ENCODE results near the gene FABP6. TPM values are rescaled to one million over a fixed set of nuclear protein-coding genes. Genes with fewer than 3 reads are reported as not detected.
"Not testable (repeated sequence)": the region's sequence is repeated elsewhere in the genome, so short reads cannot be mapped to it uniquely, and the experiment has no call there.

The FABP6 gene
- total RNA-seq, 1 experiment from 2014 or later, result 5.7 TPM

DNA sequence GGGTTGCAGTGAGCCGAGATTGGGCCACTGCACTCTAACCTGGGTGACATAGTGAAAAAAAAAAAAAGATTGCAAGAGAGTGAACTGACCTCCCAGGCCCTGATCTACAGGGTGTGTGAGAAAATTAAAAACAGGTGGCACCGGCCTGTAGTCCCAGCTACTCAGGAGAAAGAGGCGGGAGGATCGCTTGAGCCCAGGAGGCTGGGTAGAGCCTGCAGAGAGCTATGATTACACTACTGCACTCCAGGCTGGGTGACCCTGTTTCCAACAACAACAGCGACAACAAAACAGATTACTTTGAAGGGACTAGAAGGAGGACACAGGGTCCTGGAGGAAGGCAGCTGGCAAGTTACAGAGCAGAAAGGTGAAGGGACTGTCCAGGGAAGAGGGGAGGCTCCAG lies 42.2 kb upstream of the FABP6 start:
- no peaks in the 10 kb centered on the region for H3K9me3 ChIP-seq (ENCODE audit: insufficient read depth, low read depth)
- H3K79me2 ChIP-seq (ENCODE audit: low read depth), result no peaks in the 10 kb centered on the region
- 0 out of 2 replicates have a peak, but pooled peaks cover 12% of the 10 kb centered on the region for H3K4me1 ChIP-seq (replicated peaks; ENCODE audit: insufficient read depth)
- no peak overlapping the region for H2AFZ ChIP-seq
- TF ChIP-seq, protein P1, sequence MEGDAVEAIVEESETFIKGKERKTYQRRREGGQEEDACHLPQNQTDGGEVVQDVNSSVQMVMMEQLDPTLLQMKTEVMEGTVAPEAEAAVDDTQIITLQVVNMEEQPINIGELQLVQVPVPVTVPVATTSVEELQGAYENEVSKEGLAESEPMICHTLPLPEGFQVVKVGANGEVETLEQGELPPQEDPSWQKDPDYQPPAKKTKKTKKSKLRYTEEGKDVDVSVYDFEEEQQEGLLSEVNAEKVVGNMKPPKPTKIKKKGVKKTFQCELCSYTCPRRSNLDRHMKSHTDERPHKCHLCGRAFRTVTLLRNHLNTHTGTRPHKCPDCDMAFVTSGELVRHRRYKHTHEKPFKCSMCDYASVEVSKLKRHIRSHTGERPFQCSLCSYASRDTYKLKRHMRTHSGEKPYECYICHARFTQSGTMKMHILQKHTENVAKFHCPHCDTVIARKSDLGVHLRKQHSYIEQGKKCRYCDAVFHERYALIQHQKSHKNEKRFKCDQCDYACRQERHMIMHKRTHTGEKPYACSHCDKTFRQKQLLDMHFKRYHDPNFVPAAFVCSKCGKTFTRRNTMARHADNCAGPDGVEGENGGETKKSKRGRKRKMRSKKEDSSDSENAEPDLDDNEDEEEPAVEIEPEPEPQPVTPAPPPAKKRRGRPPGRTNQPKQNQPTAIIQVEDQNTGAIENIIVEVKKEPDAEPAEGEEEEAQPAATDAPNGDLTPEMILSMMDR (conservative IDR thresholded peaks at IDR 0.05), result no peak
- TF ChIP-seq EZH2 (IDR thresholded peaks at IDR 0.05; ENCODE audit: low read depth), result no peak
- H3K9me2 ChIP-seq (ENCODE audit: insufficient read depth), result no peaks in the 10 kb centered on the region
- peaks cover 13% of the 10 kb centered on the region for H3F3A ChIP-seq (ENCODE audit: insufficient read depth, low read depth)
- no peaks in the 10 kb centered on the region for H3K36me3 ChIP-seq (ENCODE audit: low read depth)
- H4K20me1 ChIP-seq (ENCODE audit: insufficient read depth), result no peaks in the 10 kb centered on the region
- ChIA-PET CTCF (interaction anchor here (0.6 kb wide), 1 partner anchor 80 kb away, joined by 8 read pairs; no protein-coding TSS in a partner anchor), POLR2A (ENCODE audit: unreplicated experiment) (interaction anchor here (0.6 kb wide), 1 partner anchor 234 kb away, joined by 7 read pairs; the partner anchor contains the start of gene PTTG1)
- intact Hi-C loops (cut with micrococcal nuclease; ENCODE audit: unreplicated experiment), result no loop called here
- DNase-seq, result no peak
- BruUV-seq (replicated peaks), result no TSS peak
- H3K4me2 ChIP-seq, result no peak overlapping the region
- no peaks in the 10 kb centered on the region for H3K27me3 ChIP-seq (ENCODE audit: insufficient read depth, low read depth)
- no peak overlapping the region for H3K4me3 ChIP-seq
- no peak overlapping the region for H3K27ac ChIP-seq

DNA sequence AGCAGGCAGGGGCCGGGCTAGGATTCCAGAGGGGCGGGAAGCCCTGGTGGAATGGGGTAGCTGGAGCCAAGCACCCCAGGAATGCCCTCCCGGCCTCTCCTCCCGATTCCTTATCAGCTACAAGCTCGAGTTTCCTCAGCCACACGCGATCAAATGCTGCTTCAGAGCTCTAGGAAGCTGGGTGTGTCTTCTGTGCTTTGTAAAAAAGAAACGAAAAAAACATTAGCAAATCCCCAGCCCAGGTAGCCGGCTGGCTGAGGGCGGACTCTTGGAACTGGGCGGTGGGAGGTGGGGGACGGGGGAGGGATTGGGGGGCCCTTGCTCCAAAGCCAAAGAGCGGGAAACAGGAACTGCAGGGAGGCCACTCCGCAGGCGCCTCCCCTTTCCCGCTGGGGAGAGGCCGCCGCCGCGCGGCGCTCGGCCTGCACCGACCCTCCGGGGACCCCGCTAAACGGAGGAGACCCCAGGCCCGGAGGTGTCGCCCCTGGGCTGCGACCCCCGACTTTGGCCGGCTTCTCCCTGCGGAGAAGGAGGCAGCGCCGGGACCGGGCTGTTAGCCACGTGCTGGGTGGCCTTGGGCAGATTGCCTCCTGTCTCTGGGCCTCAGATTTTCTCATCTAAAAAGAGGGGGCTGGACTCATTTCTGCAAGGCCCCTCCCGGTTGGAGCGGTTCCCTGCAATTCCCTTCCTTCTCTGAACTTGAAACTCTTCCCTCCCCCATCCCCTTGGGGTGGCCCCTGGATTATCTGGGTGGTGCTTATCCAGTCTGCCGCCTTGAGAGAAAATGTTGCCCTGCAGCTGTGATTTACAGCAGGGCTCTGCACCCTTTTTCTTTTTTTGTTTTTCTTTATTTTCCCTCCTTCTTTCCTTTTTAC lies 40.9 kb upstream of the FABP6 start:
- POLR2A ChIA-PET (ENCODE audit: unreplicated experiment), result interaction anchor here (0.6 to 1.3 kb wide), 5 partner anchors 23 to 164 kb away, joined by 4 to 14 read pairs (median 5); no protein-coding TSS in a partner anchor
- H2AFZ ChIP-seq, result peak overlapping the region; percentile 82
- H3K9me2 ChIP-seq (ENCODE audit: insufficient read depth), result no peaks in the 10 kb centered on the region
- BruUV-seq (replicated peaks), result TSS peak; percentile 84
- intact Hi-C loops (cut with micrococcal nuclease; ENCODE audit: unreplicated experiment), result loop anchor here (1.0 to 2.0 kb wide), 3 partner anchors 23 to 69 kb away; partner anchors contain the start of gene PWWP2A
- H3K4me1 ChIP-seq (replicated peaks; ENCODE audit: insufficient read depth), result 0 out of 2 replicates have a peak, but pooled peaks cover 12% of the 10 kb centered on the region
- no peaks in the 10 kb centered on the region for H3K27me3 ChIP-seq (ENCODE audit: insufficient read depth, low read depth)
- CTCF ChIA-PET, result interaction anchor here (0.5 to 0.7 kb wide), 6 partner anchors 29 to 1598 kb away, joined by 3 to 11 read pairs (median 4); partner anchors contain the start of gene PWWP2A
- H3K4me2 ChIP-seq, result peak overlapping the region; percentile 87
- no peaks in the 10 kb centered on the region for H3K79me2 ChIP-seq (ENCODE audit: low read depth)
- peaks cover 13% of the 10 kb centered on the region for H3F3A ChIP-seq (ENCODE audit: insufficient read depth, low read depth)
- peak; percentile 78 to 92 for DNase-seq
- peak overlapping the region; percentile 57; the same call in 1 of the 2 replicates for H3K4me3 ChIP-seq
- H3K36me3 ChIP-seq (ENCODE audit: low read depth), result no peaks in the 10 kb centered on the region
- TF ChIP-seq, protein P1 (conservative IDR thresholded peaks at IDR 0.05), result no peak
- no peak for TF ChIP-seq EZH2 (IDR thresholded peaks at IDR 0.05; ENCODE audit: low read depth)
- H3K27ac ChIP-seq, result 0 out of 2 replicates have a peak overlapping the region, but pooled peaks have one; percentile 29
- no peaks in the 10 kb centered on the region for H3K9me3 ChIP-seq (ENCODE audit: insufficient read depth, low read depth)
- H4K20me1 ChIP-seq (ENCODE audit: insufficient read depth), result no peaks in the 10 kb centered on the region

DNA sequence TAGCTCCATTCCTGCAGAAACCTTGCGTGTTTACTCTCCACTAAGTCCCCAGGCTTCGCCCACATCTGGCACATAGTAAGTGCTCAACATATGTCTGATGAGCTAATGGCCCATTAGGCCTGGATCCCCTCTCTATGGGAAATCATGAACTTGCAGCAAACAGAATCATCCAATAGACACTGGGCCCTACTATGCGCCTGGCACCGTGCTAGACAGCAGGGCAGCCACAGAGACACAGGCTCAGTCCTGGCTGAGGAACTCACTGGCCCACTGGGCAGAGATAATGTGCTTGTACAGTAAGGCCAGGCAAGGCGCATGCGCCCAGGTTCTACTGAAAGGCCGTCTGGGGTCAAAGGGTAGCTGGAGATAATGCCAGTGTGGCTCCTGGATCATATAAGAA lies 36.9 kb upstream of the FABP6 start:
- no peaks in the 10 kb centered on the region for H3K79me2 ChIP-seq (ENCODE audit: low read depth)
- H3K4me2 ChIP-seq, result no peak overlapping the region
- no peak for DNase-seq
- no peak overlapping the region for H3K4me3 ChIP-seq
- H3K4me1 ChIP-seq (replicated peaks; ENCODE audit: insufficient read depth), result 0 out of 2 replicates have a peak, but pooled peaks cover 12% of the 10 kb centered on the region
- no peaks in the 10 kb centered on the region for H3K9me3 ChIP-seq (ENCODE audit: insufficient read depth, low read depth)
- CTCF ChIA-PET, result interaction anchor here (0.7 kb wide), 1 partner anchor 28 kb away, joined by 3 read pairs; no protein-coding TSS in a partner anchor
- no peaks in the 10 kb centered on the region for H3K27me3 ChIP-seq (ENCODE audit: insufficient read depth, low read depth)
- H3K36me3 ChIP-seq (ENCODE audit: low read depth), result no peaks in the 10 kb centered on the region
- no peak overlapping the region for H2AFZ ChIP-seq
- peaks cover 13% of the 10 kb centered on the region for H3F3A ChIP-seq (ENCODE audit: insufficient read depth, low read depth)
- intact Hi-C loops (cut with micrococcal nuclease; ENCODE audit: unreplicated experiment), result no loop called here
- H3K9me2 ChIP-seq (ENCODE audit: insufficient read depth), result no peaks in the 10 kb centered on the region
- no peaks in the 10 kb centered on the region for H4K20me1 ChIP-seq (ENCODE audit: insufficient read depth)
- POLR2A ChIA-PET (ENCODE audit: unreplicated experiment), result no interaction called here
- BruUV-seq (replicated peaks), result no TSS peak
- TF ChIP-seq, protein P1 (conservative IDR thresholded peaks at IDR 0.05), result no peak
- no peak for TF ChIP-seq EZH2 (IDR thresholded peaks at IDR 0.05; ENCODE audit: low read depth)
- no peak overlapping the region for H3K27ac ChIP-seq

DNA sequence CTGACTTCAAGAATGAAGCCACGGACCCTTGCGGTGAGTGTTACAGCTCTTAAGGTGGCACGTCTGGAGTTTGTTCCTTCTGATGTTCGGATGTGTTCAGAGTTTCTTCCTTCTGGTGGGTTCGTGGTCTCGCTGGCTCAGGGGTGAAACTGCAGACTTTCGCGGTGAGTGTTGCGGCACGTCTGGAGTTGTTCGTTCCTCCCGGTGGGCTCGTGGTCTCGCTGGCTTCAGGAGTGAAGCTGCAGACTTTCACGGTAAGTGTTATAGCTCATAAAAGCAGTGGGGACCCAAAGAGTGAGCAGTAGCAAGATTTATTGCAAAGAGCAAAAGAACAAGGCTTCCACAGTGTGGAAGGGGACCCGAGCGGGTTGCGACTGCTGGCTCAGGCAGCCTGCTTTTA lies 36.2 kb upstream of the FABP6 start:
- H3K4me1 ChIP-seq (replicated peaks; ENCODE audit: insufficient read depth); H3K27ac ChIP-seq; H3K36me3 ChIP-seq (ENCODE audit: low read depth); H3K4me3 ChIP-seq; H3K79me2 ChIP-seq (ENCODE audit: low read depth); H2AFZ ChIP-seq; DNase-seq; POLR2A ChIA-PET (ENCODE audit: unreplicated experiment); H3K27me3 ChIP-seq (ENCODE audit: insufficient read depth, low read depth); H3K9me2 ChIP-seq (ENCODE audit: insufficient read depth); BruUV-seq (replicated peaks); intact Hi-C loops (cut with micrococcal nuclease; ENCODE audit: unreplicated experiment); CTCF ChIA-PET; H3K4me2 ChIP-seq; H4K20me1 ChIP-seq (ENCODE audit: insufficient read depth); H3K9me3 ChIP-seq (ENCODE audit: insufficient read depth, low read depth): not testable (repeated sequence)
- H3F3A ChIP-seq (ENCODE audit: insufficient read depth, low read depth), result peaks cover 13% of the 10 kb centered on the region

DNA sequence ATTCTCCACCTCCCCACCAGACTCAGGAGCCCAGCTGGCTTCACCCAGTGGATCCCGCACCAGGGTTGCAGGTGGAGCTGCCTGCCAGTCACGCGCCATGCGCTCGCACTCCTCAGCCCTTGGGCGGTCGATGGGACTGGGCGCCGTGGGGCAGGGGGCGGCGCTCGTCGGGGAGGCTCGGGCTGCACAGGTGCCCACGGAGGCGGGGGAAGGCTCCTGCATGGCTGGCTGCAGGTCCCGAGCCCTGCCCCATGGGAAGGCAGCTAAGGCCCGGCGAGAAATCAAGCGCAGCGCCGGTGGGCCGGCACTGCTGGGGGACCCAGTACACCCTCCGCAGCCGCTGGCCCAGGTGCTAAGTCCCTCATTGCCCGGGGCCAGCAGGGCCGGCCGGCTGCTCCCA lies 35.5 kb upstream of the FABP6 start:
- intact Hi-C loops (cut with micrococcal nuclease; ENCODE audit: unreplicated experiment); POLR2A ChIA-PET (ENCODE audit: unreplicated experiment); BruUV-seq (replicated peaks); H4K20me1 ChIP-seq (ENCODE audit: insufficient read depth); H3K4me2 ChIP-seq; CTCF ChIA-PET; H3K9me2 ChIP-seq (ENCODE audit: insufficient read depth); H3K4me3 ChIP-seq; H2AFZ ChIP-seq; H3K27ac ChIP-seq; H3K79me2 ChIP-seq (ENCODE audit: low read depth); H3K27me3 ChIP-seq (ENCODE audit: insufficient read depth, low read depth); H3K36me3 ChIP-seq (ENCODE audit: low read depth); H3K4me1 ChIP-seq (replicated peaks; ENCODE audit: insufficient read depth); H3K9me3 ChIP-seq (ENCODE audit: insufficient read depth, low read depth); DNase-seq: not testable (repeated sequence)
- peaks cover 10% of the 10 kb centered on the region for H3F3A ChIP-seq (ENCODE audit: insufficient read depth, low read depth)

All from PC-9 (cell line).